Measurements from ENCODE around the gene XPO4. TPM values are rescaled to one million over a fixed set of nuclear protein-coding genes. Genes with fewer than 3 reads are reported as not detected.

The XPO4 gene
- polyA plus RNA-seq, 1 of the 3 experiments (the other 2 are of a cell fraction): 4.2 TPM

DNA sequence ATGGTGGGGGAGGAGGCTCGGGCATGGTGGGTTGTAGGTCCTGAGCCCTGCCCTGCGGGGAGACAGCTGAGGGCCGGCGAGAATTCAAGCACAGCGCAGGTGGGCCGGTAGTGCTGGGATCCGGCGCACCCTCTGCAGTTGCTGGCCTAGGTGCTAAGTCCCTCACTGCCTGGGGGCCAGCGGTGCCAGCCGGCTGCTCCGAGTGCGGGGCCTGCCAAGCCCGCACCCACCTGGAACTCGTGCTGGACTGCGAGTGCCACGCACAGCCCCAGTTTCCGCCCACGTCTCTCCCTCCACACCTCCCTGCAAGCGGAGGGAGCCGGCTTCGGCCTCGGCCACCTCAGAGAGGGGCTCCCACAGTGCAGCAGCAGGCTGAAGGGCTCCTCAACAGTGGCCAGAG lies 162.5 kb downstream of the XPO4 start:
- no peaks in the 10 kb centered on the region for H3K27me3 ChIP-seq (ENCODE audit: insufficient read depth)
- H3K4me3 ChIP-seq (ENCODE audit: low read depth in 2 of 2, low read length in 1 of 2): no peak overlapping the region
- TF ChIP-seq, protein P1, sequence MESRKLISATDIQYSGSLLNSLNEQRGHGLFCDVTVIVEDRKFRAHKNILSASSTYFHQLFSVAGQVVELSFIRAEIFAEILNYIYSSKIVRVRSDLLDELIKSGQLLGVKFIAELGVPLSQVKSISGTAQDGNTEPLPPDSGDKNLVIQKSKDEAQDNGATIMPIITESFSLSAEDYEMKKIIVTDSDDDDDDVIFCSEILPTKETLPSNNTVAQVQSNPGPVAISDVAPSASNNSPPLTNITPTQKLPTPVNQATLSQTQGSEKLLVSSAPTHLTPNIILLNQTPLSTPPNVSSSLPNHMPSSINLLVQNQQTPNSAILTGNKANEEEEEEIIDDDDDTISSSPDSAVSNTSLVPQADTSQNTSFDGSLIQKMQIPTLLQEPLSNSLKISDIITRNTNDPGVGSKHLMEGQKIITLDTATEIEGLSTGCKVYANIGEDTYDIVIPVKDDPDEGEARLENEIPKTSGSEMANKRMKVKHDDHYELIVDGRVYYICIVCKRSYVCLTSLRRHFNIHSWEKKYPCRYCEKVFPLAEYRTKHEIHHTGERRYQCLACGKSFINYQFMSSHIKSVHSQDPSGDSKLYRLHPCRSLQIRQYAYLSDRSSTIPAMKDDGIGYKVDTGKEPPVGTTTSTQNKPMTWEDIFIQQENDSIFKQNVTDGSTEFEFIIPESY (IDR thresholded peaks at IDR 0.05; ENCODE audit: borderline replicate concordance, low read depth): no peak
- TF ChIP-seq, protein P2, sequence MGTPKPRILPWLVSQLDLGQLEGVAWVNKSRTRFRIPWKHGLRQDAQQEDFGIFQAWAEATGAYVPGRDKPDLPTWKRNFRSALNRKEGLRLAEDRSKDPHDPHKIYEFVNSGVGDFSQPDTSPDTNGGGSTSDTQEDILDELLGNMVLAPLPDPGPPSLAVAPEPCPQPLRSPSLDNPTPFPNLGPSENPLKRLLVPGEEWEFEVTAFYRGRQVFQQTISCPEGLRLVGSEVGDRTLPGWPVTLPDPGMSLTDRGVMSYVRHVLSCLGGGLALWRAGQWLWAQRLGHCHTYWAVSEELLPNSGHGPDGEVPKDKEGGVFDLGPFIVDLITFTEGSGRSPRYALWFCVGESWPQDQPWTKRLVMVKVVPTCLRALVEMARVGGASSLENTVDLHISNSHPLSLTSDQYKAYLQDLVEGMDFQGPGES (IDR thresholded peaks at IDR 0.05; ENCODE audit: low read depth, low read length): no peak
- TF ChIP-seq RFX5 (IDR thresholded peaks at IDR 0.05; ENCODE audit: low read length): no peak
- no peak for TF ChIP-seq CHD2 (IDR thresholded peaks at IDR 0.05; ENCODE audit: low read length, partially characterized antibody)
- no peak for TF ChIP-seq PBX3 (IDR thresholded peaks at IDR 0.05)
- no peak for TF ChIP-seq TAF1 (IDR thresholded peaks at IDR 0.05; ENCODE audit: borderline replicate concordance, low read depth, low read length)
- TF ChIP-seq NFIC (IDR thresholded peaks at IDR 0.05; ENCODE audit: borderline replicate concordance): no peak
- TF ChIP-seq REST (IDR thresholded peaks at IDR 0.05; ENCODE audit: low read depth, low read length): no peak
- ChIA-PET CTCF (interaction anchor here (0.7 to 1.0 kb wide), 2 partner anchors 25 to 28 kb away, joined by 3 read pairs; no protein-coding TSS in a partner anchor), POLR2A (interaction anchor here (0.7 kb wide), 1 partner anchor 9 kb away, joined by 3 read pairs; no protein-coding TSS in a partner anchor)
- no peak overlapping the region for H2AFZ ChIP-seq (ENCODE audit: low read depth)
- no peaks in the 10 kb centered on the region for H3K9me2 ChIP-seq
- H3K79me2 ChIP-seq (ENCODE audit: insufficient read depth): no peaks in the 10 kb centered on the region
- WGBS (ENCODE audit: low lambda C conversion rate): 97% methylated on average over 10 of the region's 22 CpGs
- no peak for DNase-seq
- H3K27ac ChIP-seq (ENCODE audit: low read depth in 2 of 2, low read length in 1 of 2): no peak overlapping the region
- H3K4me2 ChIP-seq: no peak overlapping the region
- H3K9me3 ChIP-seq: no peaks in the 10 kb centered on the region
- H3K9ac ChIP-seq: no peak overlapping the region
- no peaks in the 10 kb centered on the region for H3K4me1 ChIP-seq (ENCODE audit: control insufficient read depth in 1 of 2, insufficient read depth in 2 of 2, low read depth in 1 of 2, low read length in 1 of 2)
- no peaks in the 10 kb centered on the region for H3K36me3 ChIP-seq (replicated peaks in 1 of 2; ENCODE audit: control insufficient read depth in 1 of 2, insufficient read depth in 2 of 2, low read length in 1 of 2)
- H3F3A ChIP-seq (replicated peaks; ENCODE audit: insufficient read depth): no peaks in the 10 kb centered on the region
- H4K20me1 ChIP-seq (ENCODE audit: insufficient read depth): no peaks in the 10 kb centered on the region
